Esophagus squamous epithelium (tissue), 4 donors: ENCODE measurements around the gene GATA2.

Source experiments
- POLR2A ChIP-seq, 4 donors: fragments of 450-650 bp; IDR thresholded peaks; one replicate each; pipeline ENCODE4 v1.6.1; 2017; ENCODE audit warnings: antibody characterized with exemption in 4 of 4, mild to moderate bottlenecking in 4 of 4, moderate library complexity in 3 of 4
- TF ChIP-seq, protein P1 (sequence below), 6 experiments: fragments of 450-650 bp in 4 of 6; fragments of 200-600 bp in 2 of 6; sonication (generic) in 2 of 6; IDR thresholded peaks; one replicate each; pipeline ENCODE4 v1.5.1; 2016 to 2019; ENCODE audit warnings: antibody characterized with exemption in 6 of 6, mild to moderate bottlenecking in 4 of 6, moderate library complexity in 4 of 6

DNA sequence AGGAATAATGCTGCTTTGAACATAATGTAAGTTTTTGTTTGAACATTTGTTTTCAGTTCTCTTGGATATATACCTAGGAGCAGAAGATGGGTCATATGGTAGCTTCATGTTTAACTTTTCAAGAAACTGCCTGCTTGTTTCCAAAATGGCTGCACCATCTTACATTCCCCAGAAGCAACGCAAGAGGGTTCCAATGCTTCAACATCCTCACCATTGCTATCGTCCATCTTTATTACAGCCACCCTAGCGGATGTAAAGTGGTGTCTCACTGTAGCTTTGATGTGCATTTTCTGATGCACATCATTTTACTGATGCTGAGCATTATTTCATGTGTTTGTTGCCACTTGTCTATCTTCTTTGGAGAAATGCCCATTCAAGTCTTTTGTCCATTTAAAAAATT is 46.4 kb upstream of the GATA2 start:
- TF ChIP-seq, protein P1, sequence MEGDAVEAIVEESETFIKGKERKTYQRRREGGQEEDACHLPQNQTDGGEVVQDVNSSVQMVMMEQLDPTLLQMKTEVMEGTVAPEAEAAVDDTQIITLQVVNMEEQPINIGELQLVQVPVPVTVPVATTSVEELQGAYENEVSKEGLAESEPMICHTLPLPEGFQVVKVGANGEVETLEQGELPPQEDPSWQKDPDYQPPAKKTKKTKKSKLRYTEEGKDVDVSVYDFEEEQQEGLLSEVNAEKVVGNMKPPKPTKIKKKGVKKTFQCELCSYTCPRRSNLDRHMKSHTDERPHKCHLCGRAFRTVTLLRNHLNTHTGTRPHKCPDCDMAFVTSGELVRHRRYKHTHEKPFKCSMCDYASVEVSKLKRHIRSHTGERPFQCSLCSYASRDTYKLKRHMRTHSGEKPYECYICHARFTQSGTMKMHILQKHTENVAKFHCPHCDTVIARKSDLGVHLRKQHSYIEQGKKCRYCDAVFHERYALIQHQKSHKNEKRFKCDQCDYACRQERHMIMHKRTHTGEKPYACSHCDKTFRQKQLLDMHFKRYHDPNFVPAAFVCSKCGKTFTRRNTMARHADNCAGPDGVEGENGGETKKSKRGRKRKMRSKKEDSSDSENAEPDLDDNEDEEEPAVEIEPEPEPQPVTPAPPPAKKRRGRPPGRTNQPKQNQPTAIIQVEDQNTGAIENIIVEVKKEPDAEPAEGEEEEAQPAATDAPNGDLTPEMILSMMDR (IDR thresholded peaks at IDR 0.05), result no peak
- no peak for TF ChIP-seq POLR2A (IDR thresholded peaks at IDR 0.05)
